GM19328 (cell line): ENCODE data around the gene ABLIM2.
"Not testable (repeated sequence)": the region's sequence is repeated elsewhere in the genome, so short reads cannot be mapped to it uniquely, and the experiment has no call there.

ENCODE experiments used
- ATAC-seq: cut with Tn5 transposase; IDR thresholded peaks from one replicate; pipeline ENCODE4 v1.9.1; 2021; ENCODE audit warnings: mild to moderate bottlenecking, moderate library complexity; ENCODE audit not compliant: unreplicated experiment

The ABLIM2 gene

DNA sequence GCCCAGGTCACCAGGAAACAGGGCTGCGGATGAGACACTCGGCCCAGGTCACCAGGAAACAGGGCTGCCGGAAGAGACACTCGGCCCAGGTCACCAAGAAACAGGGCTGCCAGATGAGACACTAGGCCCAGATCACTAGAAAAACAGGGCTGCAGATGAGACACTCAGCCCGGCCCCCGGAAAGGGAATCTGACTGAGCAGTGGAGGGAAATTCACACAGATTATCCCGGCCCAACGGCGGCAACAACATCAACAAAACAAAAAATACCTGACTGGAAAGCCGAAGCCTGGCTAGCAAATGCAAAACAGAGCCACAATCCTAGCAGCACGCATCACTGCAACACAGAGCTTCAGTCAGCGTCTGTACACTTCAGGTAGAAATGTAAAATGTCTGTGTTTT lies 239.6 kb downstream of the ABLIM2 start:
- no peak for ATAC-seq

DNA sequence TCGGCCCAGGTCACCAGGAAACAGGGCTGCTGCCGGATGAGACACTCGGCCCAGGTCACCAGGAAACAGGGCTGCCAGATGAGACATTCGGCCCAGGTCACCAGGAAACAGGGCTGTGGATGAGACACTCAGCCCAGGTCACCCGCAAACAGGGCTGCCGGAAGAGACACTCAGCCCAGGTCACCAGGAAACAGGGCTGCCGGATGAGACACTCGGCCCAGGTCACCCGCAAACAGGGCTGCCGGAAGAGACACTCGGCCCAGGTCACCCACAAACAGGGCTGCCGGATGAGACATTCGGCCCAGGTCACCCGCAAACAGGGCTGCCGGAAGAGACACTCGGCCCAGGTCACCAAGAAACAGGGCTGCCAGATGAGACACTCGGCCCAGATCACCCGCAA lies 240.4 kb downstream of the ABLIM2 start:
- ATAC-seq: not testable (repeated sequence)

DNA sequence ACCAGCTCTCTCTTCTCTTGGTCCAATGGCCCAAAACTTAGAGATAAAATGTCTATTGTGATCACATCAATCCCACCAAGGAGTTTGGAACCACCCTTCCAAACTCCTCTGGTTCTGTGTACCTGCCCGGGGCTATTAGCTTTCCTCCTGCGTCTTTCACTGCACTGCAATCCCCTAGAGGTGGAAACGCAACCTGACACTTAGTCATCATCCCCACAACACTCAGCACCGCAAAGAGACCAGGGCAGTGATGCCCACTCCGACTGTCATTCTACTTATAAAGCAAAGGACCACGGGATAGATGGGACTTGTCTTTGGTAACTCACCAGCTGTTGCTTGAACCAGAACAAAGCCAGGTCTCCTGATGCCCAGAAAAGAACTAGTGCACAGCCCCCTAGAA lies 240.9 kb downstream of the ABLIM2 start:
- no peak for ATAC-seq

DNA sequence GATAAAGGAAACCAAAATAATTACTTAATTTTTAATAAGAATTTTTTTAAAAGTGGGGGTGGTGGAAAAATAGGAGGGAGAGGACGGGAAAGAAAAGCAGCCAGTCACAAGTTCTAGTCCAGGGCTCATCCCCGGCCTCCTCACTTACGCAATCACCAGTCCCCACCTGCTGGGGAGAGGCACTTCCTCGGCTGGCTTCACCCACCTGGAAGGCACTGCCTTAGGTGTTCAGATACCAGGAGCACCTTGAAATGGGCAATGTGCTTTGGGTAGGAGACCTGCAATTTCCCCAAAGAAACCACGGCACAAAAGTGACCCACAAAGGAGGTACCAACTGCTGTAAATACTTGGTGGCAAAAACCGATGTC lies 242.8 kb downstream of the ABLIM2 start:
- ATAC-seq: no peak
